ENCODE data around the gene NRG3.

- TF ChIP-seq, protein P1, sequence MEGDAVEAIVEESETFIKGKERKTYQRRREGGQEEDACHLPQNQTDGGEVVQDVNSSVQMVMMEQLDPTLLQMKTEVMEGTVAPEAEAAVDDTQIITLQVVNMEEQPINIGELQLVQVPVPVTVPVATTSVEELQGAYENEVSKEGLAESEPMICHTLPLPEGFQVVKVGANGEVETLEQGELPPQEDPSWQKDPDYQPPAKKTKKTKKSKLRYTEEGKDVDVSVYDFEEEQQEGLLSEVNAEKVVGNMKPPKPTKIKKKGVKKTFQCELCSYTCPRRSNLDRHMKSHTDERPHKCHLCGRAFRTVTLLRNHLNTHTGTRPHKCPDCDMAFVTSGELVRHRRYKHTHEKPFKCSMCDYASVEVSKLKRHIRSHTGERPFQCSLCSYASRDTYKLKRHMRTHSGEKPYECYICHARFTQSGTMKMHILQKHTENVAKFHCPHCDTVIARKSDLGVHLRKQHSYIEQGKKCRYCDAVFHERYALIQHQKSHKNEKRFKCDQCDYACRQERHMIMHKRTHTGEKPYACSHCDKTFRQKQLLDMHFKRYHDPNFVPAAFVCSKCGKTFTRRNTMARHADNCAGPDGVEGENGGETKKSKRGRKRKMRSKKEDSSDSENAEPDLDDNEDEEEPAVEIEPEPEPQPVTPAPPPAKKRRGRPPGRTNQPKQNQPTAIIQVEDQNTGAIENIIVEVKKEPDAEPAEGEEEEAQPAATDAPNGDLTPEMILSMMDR (IDR thresholded peaks at IDR 0.05): no peak
- TF ChIP-seq POLR2AphosphoS5 (IDR thresholded peaks at IDR 0.05): no peak
- TF ChIP-seq EP300 (IDR thresholded peaks at IDR 0.05): no peak
These were observed 1057.5 kb downstream of the NRG3 start for GRCh38 chr10:82932451-82932850.

Measured in upper lobe of left lung (tissue), 4 donors.